SU-DHL-6 (cell line): ENCODE measurements around the gene ENTR1.

Experiments
- H2AFZ ChIP-seq: fragments of 200-600 bp; sonication (generic); 2 replicates; pipeline ENCODE4 v1.6.1; 2014; ENCODE audit warnings: low read depth, mild to moderate bottlenecking, moderate library complexity, mixed read lengths, antibody characterized with exemption, low read length; ENCODE audit not compliant: severe bottlenecking
- H3F3A ChIP-seq: fragments of 200-600 bp; shearing (Covaris generic); 2 replicates; pipeline ENCODE4 v1.6.0; 2016; ENCODE audit warnings: antibody characterized with exemption, mild to moderate bottlenecking; ENCODE audit not compliant: insufficient read depth
- H3K27ac ChIP-seq: fragments of 200-600 bp; sonication (generic); 2 replicates; pipeline ENCODE4 v1.5.1; 2016; ENCODE audit warnings: low read depth, mild to moderate bottlenecking, low read length, moderate library complexity, mixed read lengths
- H3K27me3 ChIP-seq: fragments of 200-600 bp; sonication (generic), shearing (Covaris generic); 2 replicates; pipeline ENCODE4 v1.6.0; 2014; ENCODE audit warnings: mild to moderate bottlenecking, low read length
- H3K36me3 ChIP-seq: fragments of 200-600 bp; sonication (generic); 2 replicates; pipeline ENCODE4 v1.6.1; 2014; ENCODE audit warnings: mild to moderate bottlenecking, low read length, mixed read lengths
- H3K4me2 ChIP-seq: fragments of 300-600, 200-600 bp; shearing (Covaris generic), sonication (generic); 2 replicates; pipeline ENCODE4 v1.6.0; 2014; ENCODE audit warnings: low read length, low read depth, mild to moderate bottlenecking; ENCODE audit not compliant: poor library complexity, severe bottlenecking
- H3K4me3 ChIP-seq: fragments of 200-600 bp; sonication (generic); 2 replicates; pipeline ENCODE4 v1.5.1; 2014; ENCODE audit warnings: antibody characterized with exemption, low read length, mild to moderate bottlenecking, mixed read lengths; ENCODE audit not compliant: insufficient read depth, poor library complexity, severe bottlenecking
- H3K79me2 ChIP-seq: fragments of 200-600 bp; sonication (generic); 2 replicates; pipeline ENCODE4 v1.6.1; 2014; ENCODE audit warnings: mild to moderate bottlenecking, low read length, moderate library complexity; ENCODE audit not compliant: insufficient read depth
- H3K9ac ChIP-seq: fragments of 200-600 bp; sonication (generic); 2 replicates; pipeline ENCODE4 v1.7.0; 2014; ENCODE audit warnings: mild to moderate bottlenecking, low read length
- H3K9me2 ChIP-seq: fragments of 200-600 bp; sonication (generic); replicated peaks from 2 replicates; pipeline ENCODE4 v1.6.1; 2014; ENCODE audit warnings: low read length; ENCODE audit not compliant: insufficient read depth
- H3K9me3 ChIP-seq: fragments of 200-600 bp; sonication (generic); 2 replicates; pipeline ENCODE4 v1.6.1; 2014; ENCODE audit warnings: low read length, mixed read lengths; ENCODE audit not compliant: insufficient read depth
- H4K20me1 ChIP-seq: fragments of 200-600 bp; sonication (generic); 2 replicates; pipeline ENCODE4 v1.6.1; 2014; ENCODE audit warnings: low read depth, mild to moderate bottlenecking, antibody characterized with exemption, low read length, moderate library complexity, mixed read lengths
- CTCF ChIP-seq: fragments of 200-600 bp; sonication (generic); IDR thresholded peaks from one replicate; pipeline ENCODE4 v1.5.1; 2017; ENCODE audit warnings: antibody characterized with exemption, mild to moderate bottlenecking, low read length, moderate library complexity; ENCODE audit not compliant: insufficient read depth, poor library complexity, severe bottlenecking
- EZH2phosphoT487 ChIP-seq: fragments of 200-600 bp; sonication (generic), shearing (Covaris generic); conservative IDR thresholded peaks from 2 replicates; pipeline ENCODE4 v1.6.1; 2018; ENCODE audit warnings: mild to moderate bottlenecking, antibody characterized with exemption, low read length, moderate library complexity, mixed read lengths

ENTR1 gene

DNA sequence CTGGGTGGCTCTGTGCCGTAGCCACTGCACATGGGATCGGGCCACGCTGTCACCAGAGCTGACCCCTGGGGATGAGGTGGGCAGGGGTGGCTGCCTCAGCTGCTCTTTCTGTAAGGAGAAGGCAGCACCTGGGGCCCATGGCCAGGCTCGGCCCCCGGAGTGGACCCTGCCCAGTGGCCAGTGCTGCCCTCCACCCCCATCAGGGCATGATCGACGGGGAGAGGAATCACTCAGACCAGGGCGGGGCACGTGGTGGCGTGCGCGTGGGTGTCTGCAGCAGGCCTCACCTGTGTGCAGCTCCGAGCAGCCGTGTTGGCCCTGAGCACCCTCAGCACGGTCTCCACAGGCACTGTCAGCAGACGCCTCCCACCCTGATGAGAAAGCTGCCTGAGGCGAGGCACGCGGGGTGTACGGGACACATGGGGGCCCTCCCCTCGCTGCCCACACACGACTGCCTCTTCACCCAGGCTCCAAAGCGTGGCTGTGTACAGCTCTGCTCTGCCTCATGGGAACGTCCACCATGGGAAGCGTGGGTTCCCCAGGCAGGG, 28.4 kb downstream of the ENTR1 start:
- no peaks in the 10 kb centered on the region for H3K9me2 ChIP-seq
- H3K9me3 ChIP-seq, result no peaks in the 10 kb centered on the region
- no peak overlapping the region for H2AFZ ChIP-seq
- H3K27me3 ChIP-seq, result no peaks in the 10 kb centered on the region
- no peak overlapping the region for H3K4me2 ChIP-seq
- H3K9ac ChIP-seq, result no peak overlapping the region
- H3K36me3 ChIP-seq, result 0 out of 2 replicates have a peak, but pooled peaks cover 4% of the 10 kb centered on the region
- no peaks in the 10 kb centered on the region for H3F3A ChIP-seq
- TF ChIP-seq CTCF, result no peak
- no peak for TF ChIP-seq EZH2phosphoT487
- no peak overlapping the region for H3K4me3 ChIP-seq
- H4K20me1 ChIP-seq, result no peaks in the 10 kb centered on the region
- H3K27ac ChIP-seq, result no peak overlapping the region
- no peaks in the 10 kb centered on the region for H3K79me2 ChIP-seq

DNA sequence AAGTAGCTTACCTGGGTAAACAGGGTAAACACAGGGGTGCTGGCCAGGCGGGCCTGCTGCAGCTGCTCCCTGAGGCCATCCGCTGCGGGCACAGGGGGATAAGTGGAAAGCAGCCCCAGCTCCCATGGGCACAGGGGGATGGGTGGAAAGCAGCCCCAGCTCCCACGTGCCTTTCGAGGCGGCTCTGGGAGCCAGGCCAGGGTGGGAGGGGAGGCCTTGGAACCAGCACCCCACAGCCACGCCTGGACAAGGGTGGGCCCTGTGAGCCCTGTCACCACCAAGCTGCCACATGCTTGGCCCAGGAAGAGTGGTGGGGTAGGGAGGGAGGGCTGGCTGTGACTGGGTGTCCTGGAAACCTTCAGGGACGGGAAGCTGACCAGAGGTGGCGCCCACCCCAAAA, 29.1 kb downstream of the ENTR1 start:
- Histone ChIP-seq H3K36me3 (0 out of 2 replicates have a peak, but pooled peaks cover 4% of the 10 kb centered on the region), H3K4me2 (no peak overlapping the region), H3K9ac (no peak overlapping the region), H3K9me3 (no peaks in the 10 kb centered on the region), H3K27me3 (no peaks in the 10 kb centered on the region), H3K9me2 (no peaks in the 10 kb centered on the region), H2AFZ (no peak overlapping the region), H4K20me1 (no peaks in the 10 kb centered on the region), H3F3A (no peaks in the 10 kb centered on the region), H3K27ac (no peak overlapping the region), H3K4me3 (no peak overlapping the region), H3K79me2 (no peaks in the 10 kb centered on the region)
- TF ChIP-seq CTCF, result no peak

DNA sequence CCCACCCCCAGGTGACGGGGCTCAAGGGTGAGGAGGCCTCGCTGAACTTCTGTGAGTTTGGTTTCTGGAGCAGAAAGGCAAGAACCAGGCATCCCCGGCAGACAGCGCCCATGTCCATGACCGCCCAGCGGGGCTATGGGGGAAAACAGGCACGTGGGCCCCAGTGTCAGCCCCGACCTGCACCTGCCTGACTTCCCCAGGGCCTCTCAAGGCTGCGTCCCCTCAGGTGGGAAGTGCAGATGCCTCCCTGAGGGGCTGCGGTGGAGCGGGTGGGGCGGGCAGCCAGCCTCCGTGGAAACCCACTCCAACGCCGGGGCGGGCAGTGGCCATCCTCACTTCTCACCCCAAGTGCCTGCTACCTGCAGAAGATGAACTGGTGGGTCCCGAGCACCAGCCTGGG, 30.0 kb downstream of the ENTR1 start:
- Histone ChIP-seq H3K4me2 (no peak overlapping the region), H3F3A (no peaks in the 10 kb centered on the region), H3K9me2 (no peaks in the 10 kb centered on the region), H3K79me2 (no peaks in the 10 kb centered on the region), H3K27ac (no peak overlapping the region), H3K36me3 (0 out of 2 replicates have a peak, but pooled peaks cover 4% of the 10 kb centered on the region), H4K20me1 (no peaks in the 10 kb centered on the region), H3K27me3 (no peaks in the 10 kb centered on the region), H3K9ac (no peak overlapping the region), H3K4me3 (no peak overlapping the region), H3K9me3 (no peaks in the 10 kb centered on the region), H2AFZ (no peak overlapping the region)
- no peak for TF ChIP-seq EZH2phosphoT487
- no peak for TF ChIP-seq CTCF
